ENCODE data around the gene CSPG4. TPM values are rescaled to one million over a fixed set of nuclear protein-coding genes. Genes with fewer than 3 reads are reported as not detected.

Gene CSPG4
- total and polyA plus RNA-seq, 9 of the 15 experiments (the other 6 are each of a cell fraction or from before 2014, with no cell fraction given): under 0.01 to 0.07 (median 0.04) TPM; not detected in 5

DNA sequence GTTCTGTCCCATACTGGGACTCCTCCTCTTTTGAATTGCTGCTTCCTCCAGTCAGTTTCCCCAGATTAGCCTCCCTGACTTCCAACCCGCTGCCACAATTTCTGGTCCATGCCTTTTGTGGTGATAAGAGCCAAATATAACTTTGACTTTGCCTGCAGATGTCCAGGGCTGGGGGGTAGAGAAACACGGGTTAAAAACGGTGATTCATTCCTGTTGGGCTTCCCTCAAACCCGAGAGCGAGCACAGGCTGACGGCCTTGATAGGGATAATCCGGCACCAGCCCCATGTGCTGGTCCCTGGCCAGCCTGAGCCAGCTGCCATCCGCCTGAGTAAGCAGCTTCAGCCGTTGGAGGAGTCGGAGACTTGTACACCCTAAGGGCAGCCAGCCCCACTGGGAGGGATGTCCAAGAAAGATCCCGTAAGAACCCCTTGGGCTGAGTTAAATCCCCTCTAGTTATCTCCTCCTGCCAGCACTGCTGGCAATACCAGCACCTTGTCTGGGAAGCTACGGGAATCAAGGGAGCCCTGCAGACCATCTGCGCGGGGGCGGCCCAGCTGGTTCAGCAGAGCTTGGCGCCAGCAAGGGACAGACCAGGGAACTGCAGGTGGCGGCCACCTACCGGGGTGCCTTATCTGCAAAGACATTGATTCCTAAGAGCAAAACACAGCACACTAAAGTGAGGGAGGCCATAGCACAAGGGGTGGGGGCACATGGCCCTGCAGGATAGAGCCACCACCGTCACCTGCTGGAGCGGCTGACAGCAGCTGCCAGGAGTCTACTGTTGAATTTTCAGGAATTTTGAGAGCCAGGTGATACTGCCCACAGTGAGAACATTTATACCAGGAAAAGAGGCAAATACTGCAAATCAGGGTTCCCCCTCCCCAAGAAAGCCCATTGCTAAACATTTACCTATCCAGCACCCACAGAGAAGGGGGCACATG is 18.1 kb downstream of the CSPG4 start (continued):
- TF ChIP-seq, protein P1, sequence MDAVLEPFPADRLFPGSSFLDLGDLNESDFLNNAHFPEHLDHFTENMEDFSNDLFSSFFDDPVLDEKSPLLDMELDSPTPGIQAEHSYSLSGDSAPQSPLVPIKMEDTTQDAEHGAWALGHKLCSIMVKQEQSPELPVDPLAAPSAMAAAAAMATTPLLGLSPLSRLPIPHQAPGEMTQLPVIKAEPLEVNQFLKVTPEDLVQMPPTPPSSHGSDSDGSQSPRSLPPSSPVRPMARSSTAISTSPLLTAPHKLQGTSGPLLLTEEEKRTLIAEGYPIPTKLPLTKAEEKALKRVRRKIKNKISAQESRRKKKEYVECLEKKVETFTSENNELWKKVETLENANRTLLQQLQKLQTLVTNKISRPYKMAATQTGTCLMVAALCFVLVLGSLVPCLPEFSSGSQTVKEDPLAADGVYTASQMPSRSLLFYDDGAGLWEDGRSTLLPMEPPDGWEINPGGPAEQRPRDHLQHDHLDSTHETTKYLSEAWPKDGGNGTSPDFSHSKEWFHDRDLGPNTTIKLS (IDR thresholded peaks at IDR 0.05; ENCODE audit: borderline replicate concordance, low read depth): peak; percentile 25; the same call in 1 of the 2 replicates
- TF ChIP-seq, protein P2, sequence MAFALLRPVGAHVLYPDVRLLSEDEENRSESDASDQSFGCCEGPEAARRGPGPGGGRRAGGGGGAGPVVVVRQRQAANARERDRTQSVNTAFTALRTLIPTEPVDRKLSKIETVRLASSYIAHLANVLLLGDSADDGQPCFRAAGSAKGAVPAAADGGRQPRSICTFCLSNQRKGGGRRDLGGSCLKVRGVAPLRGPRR (CRISPR knock-in tag; IDR thresholded peaks at IDR 0.05): no peak
- TF ChIP-seq NR2C1 (IDR thresholded peaks at IDR 0.05): no peak
- TF ChIP-seq NR2C1 (tag; IDR thresholded peaks at IDR 0.05): peak; percentile 25; the same call in 1 of the 2 replicates
- peak; percentile 41; the same call in 1 of the 2 replicates for TF ChIP-seq LEF1 (IDR thresholded peaks at IDR 0.05)
- TF ChIP-seq, protein P3, sequence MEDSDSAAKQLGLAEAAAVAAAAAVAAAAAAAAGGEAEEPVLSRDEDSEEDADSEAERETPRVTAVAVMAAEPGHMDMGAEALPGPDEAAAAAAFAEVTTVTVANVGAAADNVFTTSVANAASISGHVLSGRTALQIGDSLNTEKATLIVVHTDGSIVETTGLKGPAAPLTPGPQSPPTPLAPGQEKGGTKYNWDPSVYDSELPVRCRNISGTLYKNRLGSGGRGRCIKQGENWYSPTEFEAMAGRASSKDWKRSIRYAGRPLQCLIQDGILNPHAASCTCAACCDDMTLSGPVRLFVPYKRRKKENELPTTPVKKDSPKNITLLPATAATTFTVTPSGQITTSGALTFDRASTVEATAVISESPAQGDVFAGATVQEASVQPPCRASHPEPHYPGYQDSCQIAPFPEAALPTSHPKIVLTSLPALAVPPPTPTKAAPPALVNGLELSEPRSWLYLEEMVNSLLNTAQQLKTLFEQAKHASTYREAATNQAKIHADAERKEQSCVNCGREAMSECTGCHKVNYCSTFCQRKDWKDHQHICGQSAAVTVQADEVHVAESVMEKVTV (CRISPR knock-in tag; IDR thresholded peaks at IDR 0.05): no peak
- peak; percentile 80; the same call in 1 of the 2 replicates for TF ChIP-seq DMBX1 (CRISPR knock-in tag; IDR thresholded peaks at IDR 0.05; ENCODE audit: borderline replicate concordance)
- TF ChIP-seq LARP7 (IDR thresholded peaks at IDR 0.05): no peak
- peak; percentile 82 for TF ChIP-seq MEF2D (tag; conservative IDR thresholded peaks at IDR 0.05; ENCODE audit: low read depth)
- peak; percentile 70; the same call in 1 of the 2 replicates for TF ChIP-seq ERF (CRISPR knock-in tag; IDR thresholded peaks at IDR 0.05)
- peak; percentile 50; the same call in 1 of the 2 replicates for TF ChIP-seq RB1 (IDR thresholded peaks at IDR 0.05; ENCODE audit: low read depth)
- no peak for TF ChIP-seq TAF15 (IDR thresholded peaks at IDR 0.05; ENCODE audit: low read depth, low read length)
- TF ChIP-seq ZNF77 (CRISPR knock-in tag; IDR thresholded peaks at IDR 0.05): no peak
- TF ChIP-seq TBL1XR1 (IDR thresholded peaks at IDR 0.05; ENCODE audit: low read length in 2 of 2): peak; percentile 35 to 38; a peak in 1 of 4 replicates
- peak; percentile 96 for TF ChIP-seq SMAD4 (CRISPR knock-in tag; conservative IDR thresholded peaks at IDR 0.05)
- TF ChIP-seq BRD9 (IDR thresholded peaks at IDR 0.05; ENCODE audit: low read depth, partially characterized antibody): peak; percentile 33
- TF ChIP-seq, protein P4, sequence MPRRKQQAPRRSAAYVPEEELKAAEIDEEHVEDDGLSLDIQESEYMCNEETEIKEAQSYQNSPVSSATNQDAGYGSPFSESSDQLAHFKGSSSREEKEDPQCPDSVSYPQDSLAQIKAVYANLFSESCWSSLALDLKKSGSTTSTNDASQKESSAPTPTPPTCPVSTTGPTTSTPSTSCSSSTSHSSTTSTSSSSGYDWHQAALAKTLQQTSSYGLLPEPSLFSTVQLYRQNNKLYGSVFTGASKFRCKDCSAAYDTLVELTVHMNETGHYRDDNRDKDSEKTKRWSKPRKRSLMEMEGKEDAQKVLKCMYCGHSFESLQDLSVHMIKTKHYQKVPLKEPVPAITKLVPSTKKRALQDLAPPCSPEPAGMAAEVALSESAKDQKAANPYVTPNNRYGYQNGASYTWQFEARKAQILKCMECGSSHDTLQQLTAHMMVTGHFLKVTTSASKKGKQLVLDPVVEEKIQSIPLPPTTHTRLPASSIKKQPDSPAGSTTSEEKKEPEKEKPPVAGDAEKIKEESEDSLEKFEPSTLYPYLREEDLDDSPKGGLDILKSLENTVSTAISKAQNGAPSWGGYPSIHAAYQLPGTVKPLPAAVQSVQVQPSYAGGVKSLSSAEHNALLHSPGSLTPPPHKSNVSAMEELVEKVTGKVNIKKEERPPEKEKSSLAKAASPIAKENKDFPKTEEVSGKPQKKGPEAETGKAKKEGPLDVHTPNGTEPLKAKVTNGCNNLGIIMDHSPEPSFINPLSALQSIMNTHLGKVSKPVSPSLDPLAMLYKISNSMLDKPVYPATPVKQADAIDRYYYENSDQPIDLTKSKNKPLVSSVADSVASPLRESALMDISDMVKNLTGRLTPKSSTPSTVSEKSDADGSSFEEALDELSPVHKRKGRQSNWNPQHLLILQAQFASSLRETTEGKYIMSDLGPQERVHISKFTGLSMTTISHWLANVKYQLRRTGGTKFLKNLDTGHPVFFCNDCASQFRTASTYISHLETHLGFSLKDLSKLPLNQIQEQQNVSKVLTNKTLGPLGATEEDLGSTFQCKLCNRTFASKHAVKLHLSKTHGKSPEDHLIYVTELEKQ (CRISPR knock-in tag; IDR thresholded peaks at IDR 0.05): no peak
- 0 out of 2 replicates have a peak, but pooled peaks have one; percentile 26 for TF ChIP-seq MECOM (CRISPR knock-in tag; IDR thresholded peaks at IDR 0.05)
- peak; percentile 95; the same call in 1 of the 2 replicates for TF ChIP-seq CC2D1A (IDR thresholded peaks at IDR 0.05)
- 0 out of 2 replicates have a peak, but pooled peaks have one; percentile 39 for TF ChIP-seq ZC3H11A (IDR thresholded peaks at IDR 0.05; ENCODE audit: low read depth, low read length)
- TF ChIP-seq SREBF1 (IDR thresholded peaks at IDR 0.05; ENCODE audit: borderline replicate concordance, low read depth, low read length): no peak
- TF ChIP-seq SMAD3 (CRISPR knock-in tag; conservative IDR thresholded peaks at IDR 0.05): no peak; the same call in 1 of the 2 replicates
